SU-DHL-6 (cell line): ENCODE data around the gene ZFAND6.

Experiments used
- H2AFZ ChIP-seq: fragments of 200-600 bp; sonication (generic); 2 replicates; pipeline ENCODE4 v1.6.1; 2014; ENCODE audit warnings: low read depth, mild to moderate bottlenecking, moderate library complexity, mixed read lengths, antibody characterized with exemption, low read length; ENCODE audit not compliant: severe bottlenecking
- H3F3A ChIP-seq: fragments of 200-600 bp; shearing (Covaris generic); 2 replicates; pipeline ENCODE4 v1.6.0; 2016; ENCODE audit warnings: antibody characterized with exemption, mild to moderate bottlenecking; ENCODE audit not compliant: insufficient read depth
- H3K27ac ChIP-seq: fragments of 200-600 bp; sonication (generic); 2 replicates; pipeline ENCODE4 v1.5.1; 2016; ENCODE audit warnings: low read depth, mild to moderate bottlenecking, low read length, moderate library complexity, mixed read lengths
- H3K27me3 ChIP-seq: fragments of 200-600 bp; sonication (generic), shearing (Covaris generic); 2 replicates; pipeline ENCODE4 v1.6.0; 2014; ENCODE audit warnings: mild to moderate bottlenecking, low read length
- H3K36me3 ChIP-seq: fragments of 200-600 bp; sonication (generic); 2 replicates; pipeline ENCODE4 v1.6.1; 2014; ENCODE audit warnings: mild to moderate bottlenecking, low read length, mixed read lengths
- H3K4me2 ChIP-seq: fragments of 300-600, 200-600 bp; shearing (Covaris generic), sonication (generic); 2 replicates; pipeline ENCODE4 v1.6.0; 2014; ENCODE audit warnings: low read length, low read depth, mild to moderate bottlenecking; ENCODE audit not compliant: poor library complexity, severe bottlenecking
- H3K4me3 ChIP-seq: fragments of 200-600 bp; sonication (generic); 2 replicates; pipeline ENCODE4 v1.5.1; 2014; ENCODE audit warnings: antibody characterized with exemption, low read length, mild to moderate bottlenecking, mixed read lengths; ENCODE audit not compliant: insufficient read depth, poor library complexity, severe bottlenecking
- H3K79me2 ChIP-seq: fragments of 200-600 bp; sonication (generic); 2 replicates; pipeline ENCODE4 v1.6.1; 2014; ENCODE audit warnings: mild to moderate bottlenecking, low read length, moderate library complexity; ENCODE audit not compliant: insufficient read depth
- H3K9ac ChIP-seq: fragments of 200-600 bp; sonication (generic); 2 replicates; pipeline ENCODE4 v1.7.0; 2014; ENCODE audit warnings: mild to moderate bottlenecking, low read length
- H3K9me2 ChIP-seq: fragments of 200-600 bp; sonication (generic); replicated peaks from 2 replicates; pipeline ENCODE4 v1.6.1; 2014; ENCODE audit warnings: low read length; ENCODE audit not compliant: insufficient read depth
- H3K9me3 ChIP-seq: fragments of 200-600 bp; sonication (generic); 2 replicates; pipeline ENCODE4 v1.6.1; 2014; ENCODE audit warnings: low read length, mixed read lengths; ENCODE audit not compliant: insufficient read depth
- H4K20me1 ChIP-seq: fragments of 200-600 bp; sonication (generic); 2 replicates; pipeline ENCODE4 v1.6.1; 2014; ENCODE audit warnings: low read depth, mild to moderate bottlenecking, antibody characterized with exemption, low read length, moderate library complexity, mixed read lengths
- EZH2phosphoT487 ChIP-seq: fragments of 200-600 bp; sonication (generic), shearing (Covaris generic); conservative IDR thresholded peaks from 2 replicates; pipeline ENCODE4 v1.6.1; 2018; ENCODE audit warnings: mild to moderate bottlenecking, antibody characterized with exemption, low read length, moderate library complexity, mixed read lengths
- TF ChIP-seq, protein P1 (sequence below): fragments of 200-600 bp; sonication (generic); IDR thresholded peaks from one replicate; pipeline ENCODE4 v1.5.1; 2017; ENCODE audit warnings: antibody characterized with exemption, mild to moderate bottlenecking, low read length, moderate library complexity; ENCODE audit not compliant: insufficient read depth, poor library complexity, severe bottlenecking

ZFAND6 gene

DNA sequence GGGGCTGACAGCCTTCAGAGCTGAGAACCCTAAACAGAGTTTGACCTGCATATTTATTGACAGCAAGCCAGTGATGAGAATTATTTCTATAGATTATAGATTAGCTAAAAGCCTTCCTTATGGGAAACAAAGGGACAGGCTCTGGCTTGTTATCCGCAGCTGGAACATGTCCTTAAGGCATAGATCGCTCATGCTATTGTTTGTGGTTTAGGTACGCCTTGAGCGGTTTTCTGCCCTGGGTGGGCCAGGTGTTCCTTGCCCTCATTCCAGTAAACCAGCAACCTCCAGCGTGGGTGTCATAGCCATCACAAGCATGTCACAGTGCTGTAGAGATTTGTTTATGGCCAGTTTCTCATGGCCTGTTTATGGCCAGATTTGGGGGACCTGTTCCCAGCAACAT is 83.2 kb downstream of the ZFAND6 start:
- no peaks in the 10 kb centered on the region for H3K9me3 ChIP-seq
- no peaks in the 10 kb centered on the region for H3K36me3 ChIP-seq
- no peak overlapping the region for H3K9ac ChIP-seq
- no peaks in the 10 kb centered on the region for H3K27me3 ChIP-seq
- H3K4me3 ChIP-seq: no peak overlapping the region
- H3K9me2 ChIP-seq: no peaks in the 10 kb centered on the region
- H3K27ac ChIP-seq: no peak overlapping the region
- H4K20me1 ChIP-seq: no peaks in the 10 kb centered on the region
- TF ChIP-seq EZH2phosphoT487: no peak
- TF ChIP-seq, protein P1, sequence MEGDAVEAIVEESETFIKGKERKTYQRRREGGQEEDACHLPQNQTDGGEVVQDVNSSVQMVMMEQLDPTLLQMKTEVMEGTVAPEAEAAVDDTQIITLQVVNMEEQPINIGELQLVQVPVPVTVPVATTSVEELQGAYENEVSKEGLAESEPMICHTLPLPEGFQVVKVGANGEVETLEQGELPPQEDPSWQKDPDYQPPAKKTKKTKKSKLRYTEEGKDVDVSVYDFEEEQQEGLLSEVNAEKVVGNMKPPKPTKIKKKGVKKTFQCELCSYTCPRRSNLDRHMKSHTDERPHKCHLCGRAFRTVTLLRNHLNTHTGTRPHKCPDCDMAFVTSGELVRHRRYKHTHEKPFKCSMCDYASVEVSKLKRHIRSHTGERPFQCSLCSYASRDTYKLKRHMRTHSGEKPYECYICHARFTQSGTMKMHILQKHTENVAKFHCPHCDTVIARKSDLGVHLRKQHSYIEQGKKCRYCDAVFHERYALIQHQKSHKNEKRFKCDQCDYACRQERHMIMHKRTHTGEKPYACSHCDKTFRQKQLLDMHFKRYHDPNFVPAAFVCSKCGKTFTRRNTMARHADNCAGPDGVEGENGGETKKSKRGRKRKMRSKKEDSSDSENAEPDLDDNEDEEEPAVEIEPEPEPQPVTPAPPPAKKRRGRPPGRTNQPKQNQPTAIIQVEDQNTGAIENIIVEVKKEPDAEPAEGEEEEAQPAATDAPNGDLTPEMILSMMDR: no peak
- H3F3A ChIP-seq: no peaks in the 10 kb centered on the region
- H3K79me2 ChIP-seq: no peaks in the 10 kb centered on the region
- no peak overlapping the region for H2AFZ ChIP-seq
- no peak overlapping the region for H3K4me2 ChIP-seq

DNA sequence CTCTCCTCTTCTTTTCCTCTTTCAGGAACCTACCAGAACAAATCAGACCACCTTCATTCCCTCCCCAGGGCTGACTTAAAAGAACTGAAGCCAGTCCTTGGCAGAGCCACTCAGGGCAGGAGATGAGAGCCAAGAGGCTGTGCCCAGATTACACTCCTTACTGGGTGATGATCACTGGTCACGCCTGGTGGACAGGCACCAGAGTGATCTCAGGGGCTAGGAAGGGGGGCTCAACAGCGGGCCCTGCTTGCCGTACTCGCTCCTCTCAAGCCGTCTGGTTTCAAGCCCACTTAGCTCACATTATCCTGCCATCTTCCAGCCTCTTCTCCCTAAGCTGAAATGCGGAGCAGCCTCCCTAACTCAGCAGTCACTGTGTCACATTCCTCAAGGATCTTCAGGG is 91.7 kb downstream of the ZFAND6 start:
- no peaks in the 10 kb centered on the region for H3K9me2 ChIP-seq
- no peak overlapping the region for H3K9ac ChIP-seq
- H3K4me2 ChIP-seq: no peak overlapping the region
- no peak overlapping the region for H3K27ac ChIP-seq
- TF ChIP-seq EZH2phosphoT487: no peak
- TF ChIP-seq, protein P1: no peak
- no peak overlapping the region for H2AFZ ChIP-seq
- no peak overlapping the region for H3K4me3 ChIP-seq
- no peaks in the 10 kb centered on the region for H3K79me2 ChIP-seq
- H4K20me1 ChIP-seq: no peaks in the 10 kb centered on the region
- no peaks in the 10 kb centered on the region for H3K9me3 ChIP-seq
- 0 out of 2 replicates have a peak, but pooled peaks cover 5% of the 10 kb centered on the region for H3F3A ChIP-seq
- H3K27me3 ChIP-seq: no peaks in the 10 kb centered on the region
- H3K36me3 ChIP-seq: no peaks in the 10 kb centered on the region

DNA sequence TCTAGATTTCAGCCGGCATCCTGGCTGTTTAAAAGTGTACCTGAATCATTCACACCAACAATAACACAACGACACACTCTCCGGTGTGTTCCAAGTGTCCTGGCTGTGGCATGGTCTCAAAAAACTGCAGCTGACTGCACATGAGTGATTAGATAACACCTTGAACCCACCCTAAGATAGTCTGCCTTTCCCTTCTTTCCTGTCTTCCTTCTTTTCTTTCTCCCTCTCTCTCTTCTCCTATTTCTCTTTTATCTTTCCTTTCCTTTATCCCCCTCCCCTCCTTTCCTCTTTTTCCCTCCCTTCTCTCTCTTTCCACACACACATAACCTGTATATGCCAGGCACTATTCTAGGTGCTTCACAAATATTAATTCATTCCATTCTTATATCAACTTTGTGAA is 92.1 kb downstream of the ZFAND6 start:
- Histone ChIP-seq H3K4me2 (peak overlapping the region; percentile 66), H3F3A (0 out of 2 replicates have a peak, but pooled peaks cover 5% of the 10 kb centered on the region), H4K20me1 (no peaks in the 10 kb centered on the region), H3K9me2 (no peaks in the 10 kb centered on the region), H3K36me3 (no peaks in the 10 kb centered on the region), H3K27ac (no peak overlapping the region), H3K9ac (peak overlapping the region; percentile 45; the same call in 1 of the 2 replicates), H2AFZ (peak overlapping the region; percentile 93), H3K9me3 (no peaks in the 10 kb centered on the region), H3K79me2 (no peaks in the 10 kb centered on the region), H3K27me3 (no peaks in the 10 kb centered on the region), H3K4me3 (peak overlapping the region; percentile 56)
- TF ChIP-seq, protein P1: no peak
- no peak for TF ChIP-seq EZH2phosphoT487
